ENCODE results near the gene NACC2. TPM values are rescaled to one million over a fixed set of nuclear protein-coding genes. Genes with fewer than 3 reads are reported as not detected.

Gene NACC2
- total RNA-seq, 2 donors from 2014 or later, result 8.4 to 13.7 TPM

GRCh38 chr9:136135326-136136126, 40.4 kb upstream of the NACC2 start:
- DNase-seq (no peak), ATAC-seq (replicated peaks in 1 of 2) (no peak)
- no peaks in the 10 kb centered on the region for H3K9me3 Mint-ChIP-seq
- no peak overlapping the region for H3K4me3 Mint-ChIP-seq
- peaks cover 20% of the 10 kb centered on the region for H3K27me3 Mint-ChIP-seq (ENCODE audit: low read depth)
- H3K36me3 Mint-ChIP-seq (ENCODE audit: insufficient read depth in 2 of 2), result no peaks in the 10 kb centered on the region
- H3K27ac Mint-ChIP-seq, result no peak overlapping the region
- peaks cover 9% of the 10 kb centered on the region for H3K4me1 Mint-ChIP-seq (ENCODE audit: low read depth)

- ATAC-seq (replicated peaks in 1 of 2), result no peak
- no peak for DNase-seq
- H3K4me3 Mint-ChIP-seq, result peak overlapping the region; percentile 51 to 69
- no peaks in the 10 kb centered on the region for H3K9me3 Mint-ChIP-seq
- H3K4me1 Mint-ChIP-seq (ENCODE audit: low read depth), result peaks cover 9% of the 10 kb centered on the region
- no peak overlapping the region for H3K27ac Mint-ChIP-seq
- H3K27me3 Mint-ChIP-seq (ENCODE audit: low read depth), result peaks cover 25% of the 10 kb centered on the region
- no peaks in the 10 kb centered on the region for H3K36me3 Mint-ChIP-seq (ENCODE audit: insufficient read depth in 2 of 2)
Observed at GRCh38 chr9:136133959-136134484, 38.9 kb upstream of the NACC2 start.

- Mint-ChIP-seq H3K27me3 (ENCODE audit: low read depth) (peaks cover 21% of the 10 kb centered on the region), H3K36me3 (ENCODE audit: insufficient read depth in 2 of 2) (no peaks in the 10 kb centered on the region), H3K4me3 (peak overlapping the region; percentile 51 to 69), H3K27ac (no peak overlapping the region), H3K9me3 (no peaks in the 10 kb centered on the region), H3K4me1 (ENCODE audit: low read depth) (peaks cover 9% of the 10 kb centered on the region)
- peak; percentile 36 to 52 for DNase-seq
- ATAC-seq (replicated peaks in 1 of 2), result peak; percentile 76 to 85
Observed at GRCh38 chr9:136133191-136133958, 38.3 kb upstream of the NACC2 start.

- Mint-ChIP-seq H3K4me3 (no peak overlapping the region), H3K36me3 (ENCODE audit: insufficient read depth in 2 of 2) (no peaks in the 10 kb centered on the region), H3K4me1 (ENCODE audit: low read depth) (peaks cover 9% of the 10 kb centered on the region), H3K27ac (no peak overlapping the region), H3K9me3 (no peaks in the 10 kb centered on the region), H3K27me3 (ENCODE audit: low read depth) (peaks cover 21% of the 10 kb centered on the region)
- DNase-seq, result no peak
- ATAC-seq (replicated peaks in 1 of 2), result no peak
Observed at GRCh38 chr9:136132512-136133050, 37.5 kb upstream of the NACC2 start.

- no peaks in the 10 kb centered on the region for H3K9me3 Mint-ChIP-seq
- ATAC-seq (replicated peaks in 1 of 2) (no peak), DNase-seq (no peak)
- no peak overlapping the region for H3K27ac Mint-ChIP-seq
- H3K4me1 Mint-ChIP-seq (ENCODE audit: low read depth), result peaks cover 9% of the 10 kb centered on the region
- no peaks in the 10 kb centered on the region for H3K36me3 Mint-ChIP-seq (ENCODE audit: insufficient read depth in 2 of 2)
- H3K27me3 Mint-ChIP-seq (ENCODE audit: low read depth), result peaks cover 21% of the 10 kb centered on the region
- no peak overlapping the region for H3K4me3 Mint-ChIP-seq
Observed at GRCh38 chr9:136131629-136132511, 36.8 kb upstream of the NACC2 start.

GRCh38 chr9:136129176-136129575, 34.1 kb upstream of the NACC2 start:
- peaks cover 3 to 8% of the 10 kb centered on the region in 2 donors for H3K9me3 Mint-ChIP-seq
- H3K27me3 Mint-ChIP-seq (ENCODE audit: low read depth), result peaks cover 23% of the 10 kb centered on the region
- DNase-seq, result no peak
- no peak overlapping the region for H3K4me3 Mint-ChIP-seq
- peaks cover 8% of the 10 kb centered on the region for H3K4me1 Mint-ChIP-seq (ENCODE audit: low read depth)
- H3K36me3 Mint-ChIP-seq (ENCODE audit: insufficient read depth in 2 of 2), result no peaks in the 10 kb centered on the region
- H3K27ac Mint-ChIP-seq, result no peak overlapping the region
- ATAC-seq (replicated peaks in 1 of 2), result no peak

GRCh38 chr9:136128436-136128835, 33.3 kb upstream of the NACC2 start:
- ATAC-seq (replicated peaks in 1 of 2), result no peak
- no peak for DNase-seq
- Mint-ChIP-seq H3K27ac (no peak overlapping the region), H3K9me3 (peaks cover 3 to 8% of the 10 kb centered on the region in 2 donors), H3K36me3 (ENCODE audit: insufficient read depth in 2 of 2) (no peaks in the 10 kb centered on the region), H3K4me3 (no peak overlapping the region), H3K27me3 (ENCODE audit: low read depth) (peaks cover 16% of the 10 kb centered on the region), H3K4me1 (ENCODE audit: low read depth) (peaks cover under 1% of the 10 kb centered on the region)

- DNase-seq, result no peak
- Mint-ChIP-seq H3K4me3 (no peak overlapping the region), H3K36me3 (ENCODE audit: insufficient read depth in 2 of 2) (no peaks in the 10 kb centered on the region), H3K9me3 (peaks cover 3 to 8% of the 10 kb centered on the region in 2 donors), H3K27me3 (ENCODE audit: low read depth) (peaks cover 15% of the 10 kb centered on the region), H3K4me1 (ENCODE audit: low read depth) (no peaks in the 10 kb centered on the region), H3K27ac (no peak overlapping the region)
- ATAC-seq (replicated peaks in 1 of 2), result no peak
Observed at GRCh38 chr9:136127313-136127712, 32.2 kb upstream of the NACC2 start.

GRCh38 chr9:136124976-136125692, 30.0 kb upstream of the NACC2 start:
- DNase-seq, result no peak
- no peaks in the 10 kb centered on the region for H3K36me3 Mint-ChIP-seq (ENCODE audit: insufficient read depth in 2 of 2)
- no peak overlapping the region for H3K27ac Mint-ChIP-seq
- no peaks in the 10 kb centered on the region for H3K4me1 Mint-ChIP-seq (ENCODE audit: low read depth)
- H3K4me3 Mint-ChIP-seq, result no peak overlapping the region
- H3K9me3 Mint-ChIP-seq, result peaks cover 3 to 8% of the 10 kb centered on the region in 2 donors
- H3K27me3 Mint-ChIP-seq (ENCODE audit: low read depth), result peaks cover 7% of the 10 kb centered on the region
- ATAC-seq (replicated peaks in 1 of 2), result no peak

GRCh38 chr9:136122425-136123383, 27.6 kb upstream of the NACC2 start:
- DNase-seq (peak; percentile 80 to 83), ATAC-seq (replicated peaks in 1 of 2) (peak in 1 of 2 donors; percentile 23)
- Mint-ChIP-seq H3K4me3 (no peak overlapping the region), H3K27ac (no peak overlapping the region), H3K4me1 (ENCODE audit: low read depth) (no peaks in the 10 kb centered on the region), H3K27me3 (ENCODE audit: low read depth) (peaks cover 6% of the 10 kb centered on the region), H3K9me3 (peaks cover 3 to 8% of the 10 kb centered on the region in 2 donors), H3K36me3 (ENCODE audit: insufficient read depth in 2 of 2) (no peaks in the 10 kb centered on the region)

GRCh38 chr9:136121801-136122200, 26.7 kb upstream of the NACC2 start:
- DNase-seq, result no peak
- H3K36me3 Mint-ChIP-seq (ENCODE audit: insufficient read depth in 2 of 2), result peaks cover 0 to 1% of the 10 kb centered on the region in 2 donors
- H3K9me3 Mint-ChIP-seq, result peaks cover 3 to 8% of the 10 kb centered on the region in 2 donors
- no peak overlapping the region for H3K27ac Mint-ChIP-seq
- no peak for ATAC-seq (replicated peaks in 1 of 2)
- H3K27me3 Mint-ChIP-seq (ENCODE audit: low read depth), result peaks cover 6% of the 10 kb centered on the region
- H3K4me1 Mint-ChIP-seq (ENCODE audit: low read depth), result no peaks in the 10 kb centered on the region
- H3K4me3 Mint-ChIP-seq, result no peak overlapping the region
